NCI-H345 (cell line): ENCODE results near the gene FARP1.

Experiments
- DNase-seq: peaks from one replicate; lab custom pipeline; 2025; lab: John Stamatoyannopoulos, UW

Gene FARP1

GRCh38 chr13:98310485-98311199, 167.7 kb downstream of the FARP1 start:
- DNase-seq, result no peak

- no peak for DNase-seq
Measured at GRCh38 chr13:98311200-98311548, 168.3 kb downstream of the FARP1 start.

DNA sequence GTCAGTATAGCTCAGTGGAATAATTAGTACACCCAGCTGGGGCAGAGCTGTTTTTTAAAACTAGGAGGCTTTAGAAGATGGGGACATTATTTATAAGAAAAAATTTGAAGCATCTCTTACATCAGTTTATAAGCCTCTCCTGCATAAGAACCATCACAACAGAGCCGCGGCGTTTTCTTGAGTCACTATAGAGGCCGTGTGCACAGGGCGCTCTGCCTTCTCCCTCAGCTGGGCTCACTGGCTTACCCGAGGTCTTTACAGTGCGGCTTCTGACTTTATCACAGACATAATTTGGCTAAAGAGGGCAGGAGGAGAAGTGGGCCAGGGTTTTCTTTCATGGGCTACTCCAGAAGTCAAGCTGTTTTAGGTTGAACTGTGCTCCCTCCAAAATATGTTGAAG, 169.7 kb downstream of the FARP1 start:
- DNase-seq, result no peak

- DNase-seq, result no peak
Measured at GRCh38 chr13:98313023-98313921, 170.4 kb downstream of the FARP1 start.

DNA sequence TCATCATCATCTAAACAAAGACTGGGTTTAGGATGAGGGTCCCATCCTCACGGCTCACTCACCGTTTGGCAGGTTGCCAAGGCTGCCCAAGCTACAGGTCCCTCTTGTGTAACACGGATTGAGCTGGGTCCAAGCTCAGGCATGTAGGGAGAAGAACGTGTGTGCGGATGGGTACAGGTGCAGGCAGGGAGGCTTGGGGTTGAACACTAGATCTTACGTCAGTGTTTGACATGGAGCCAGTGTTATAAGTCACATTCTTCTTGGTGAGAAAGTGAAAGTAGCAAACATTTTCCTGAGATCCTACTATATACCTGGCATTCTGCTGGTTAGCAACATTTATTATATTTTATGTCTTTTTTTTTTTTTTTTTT, 171.0 kb downstream of the FARP1 start:
- DNase-seq, result no peak

- DNase-seq, result no peak
Measured at GRCh38 chr13:98315466-98315865, 172.6 kb downstream of the FARP1 start.

- no peak for DNase-seq
Measured at GRCh38 chr13:98315902-98316301, 173.0 kb downstream of the FARP1 start.

- DNase-seq, result no peak
Measured at GRCh38 chr13:98317573-98318171, 174.8 kb downstream of the FARP1 start.

GRCh38 chr13:98318263-98318878, 175.5 kb downstream of the FARP1 start:
- no peak for DNase-seq

- no peak for DNase-seq
Measured at GRCh38 chr13:98320561-98321105, 177.7 kb downstream of the FARP1 start.

DNA sequence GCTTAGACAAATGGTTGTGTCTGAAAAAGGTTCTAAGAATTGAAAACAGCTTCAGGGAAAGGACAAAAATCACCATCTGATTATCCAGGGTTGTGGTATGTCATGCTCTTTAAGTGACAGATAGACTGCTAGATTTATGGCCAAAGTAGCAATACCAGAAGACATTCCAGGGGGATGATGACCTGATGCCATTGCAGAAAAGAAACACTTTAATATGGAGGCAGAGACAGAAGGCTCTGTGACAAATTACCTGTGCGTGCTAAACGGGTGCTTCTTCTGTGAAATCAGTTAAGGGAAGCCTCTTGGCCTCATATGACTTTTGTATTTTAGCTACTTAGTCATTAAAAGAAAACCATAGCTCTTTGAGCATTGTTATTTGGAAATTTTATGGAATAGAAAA, 178.5 kb downstream of the FARP1 start:
- no peak for DNase-seq

GRCh38 chr13:98322091-98322718, 179.3 kb downstream of the FARP1 start:
- DNase-seq, result no peak

- DNase-seq, result no peak
Measured at GRCh38 chr13:98324105-98324504, 181.2 kb downstream of the FARP1 start.

- DNase-seq, result no peak
Measured at GRCh38 chr13:98325724-98326123, 182.8 kb downstream of the FARP1 start.

GRCh38 chr13:98326291-98326690, 183.4 kb downstream of the FARP1 start:
- no peak for DNase-seq

DNA sequence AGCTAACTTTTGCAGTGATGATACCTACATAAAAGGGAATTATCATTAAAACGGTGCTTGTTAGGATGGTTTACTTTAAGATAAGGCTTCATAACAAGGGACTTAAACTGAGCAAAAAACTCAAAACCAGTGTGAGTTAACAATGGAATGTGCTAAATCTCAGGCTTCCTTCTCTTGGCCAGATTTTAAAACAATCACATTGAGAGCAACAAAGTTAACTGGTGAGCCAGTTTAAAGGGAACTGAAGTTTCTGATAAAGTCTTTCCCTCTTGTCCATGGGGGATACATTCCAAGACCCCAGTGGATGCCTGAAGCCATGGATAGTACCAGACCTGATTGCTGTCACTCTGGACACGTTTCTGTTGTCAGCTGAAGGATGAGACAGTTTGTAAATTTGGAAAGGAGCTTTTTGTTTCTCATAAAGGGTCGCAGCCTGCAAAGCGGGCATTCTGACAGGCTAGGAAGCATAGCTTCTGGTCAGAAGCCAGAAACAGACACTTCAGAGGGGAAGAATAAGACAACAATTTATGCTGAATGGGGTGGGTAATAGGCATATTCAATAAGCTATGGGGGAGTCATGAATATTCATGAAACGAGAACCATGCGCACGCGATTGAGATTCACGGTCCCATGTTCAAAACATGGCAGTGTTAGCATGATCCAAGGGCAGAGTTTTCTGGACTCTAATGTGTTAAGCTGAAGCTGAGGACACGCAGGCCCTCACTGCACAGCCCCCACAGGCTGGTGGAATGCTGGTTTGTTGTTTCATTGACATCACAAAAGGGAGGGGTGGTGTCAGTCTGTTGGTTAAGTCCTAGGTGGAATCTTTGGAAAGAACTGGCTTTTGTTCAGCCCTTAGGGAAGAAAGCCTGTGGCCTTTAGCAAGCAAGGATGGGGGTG, 184.7 kb downstream of the FARP1 start:
- DNase-seq, result no peak

DNA sequence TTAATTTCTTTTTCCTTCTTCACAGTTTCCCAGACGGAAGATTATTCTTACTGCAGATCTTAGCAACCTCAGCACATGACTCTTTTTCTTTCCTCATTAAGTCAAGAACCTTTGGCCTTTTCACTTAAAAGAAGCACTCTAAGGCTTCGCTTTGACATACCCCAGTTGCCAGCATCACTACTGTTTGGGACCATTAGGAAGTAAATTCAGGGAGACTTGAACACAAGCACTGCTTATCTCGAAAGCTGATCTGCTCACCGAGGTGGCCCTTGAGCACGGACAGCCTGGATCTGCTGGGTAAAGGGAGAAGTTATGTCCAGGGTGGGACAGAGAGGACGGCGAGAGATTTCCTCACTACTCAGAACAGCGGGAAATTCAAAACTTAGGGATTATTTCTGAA, 185.6 kb downstream of the FARP1 start:
- no peak for DNase-seq

DNA sequence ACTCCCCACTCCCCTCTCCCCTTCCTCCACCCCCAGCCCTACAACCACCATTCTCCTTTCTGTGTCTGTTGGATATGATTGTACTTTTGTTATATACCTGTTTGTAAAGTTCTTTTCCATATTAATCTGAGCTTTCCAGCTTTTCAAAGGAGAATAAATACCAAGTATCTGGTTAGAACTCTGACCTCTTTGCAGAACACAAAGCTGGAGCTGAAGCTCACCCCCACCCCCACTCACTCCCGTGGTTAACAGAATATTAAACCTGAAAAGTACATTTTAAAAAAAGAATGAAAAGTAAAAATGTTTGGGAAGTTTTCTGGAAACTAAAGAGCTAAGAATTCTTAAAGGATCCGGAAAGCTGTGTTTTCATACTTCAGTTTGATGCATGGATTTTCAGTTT, 189.3 kb downstream of the FARP1 start:
- DNase-seq, result no peak

- no peak for DNase-seq
Measured at GRCh38 chr13:98332691-98333090, 189.8 kb downstream of the FARP1 start.

- no peak for DNase-seq
Measured at GRCh38 chr13:98333486-98333885, 190.6 kb downstream of the FARP1 start.
